T-helper 1 cell treated with Interleukin-12 subunit alpha and Interleukin-12 subunit beta and Interleukin-4 antibody, amounts not matched to agents 30 ng/mL and 1 ng/mL, for 36 hours (primary cell): ENCODE data around the gene DYNLT3. TPM values are rescaled to one million over a fixed set of nuclear protein-coding genes. Genes with fewer than 3 reads are reported as not detected.

ENCODE experiments used
- intact Hi-C: fragments of 100-400 bp; cut with micrococcal nuclease; formaldehyde crosslinking; loops from one replicate; pipeline ENCODE4 v1.15.1; 2024
- total RNA-seq: library from RNA; stranded (reverse); gene quantifications from 2 replicates; pipeline ENCODE4 v1.2.3, GENCODE V29; 2022

DYNLT3 gene
- total RNA-seq, 1 donor from 2014 or later, result 16.2 TPM

DNA sequence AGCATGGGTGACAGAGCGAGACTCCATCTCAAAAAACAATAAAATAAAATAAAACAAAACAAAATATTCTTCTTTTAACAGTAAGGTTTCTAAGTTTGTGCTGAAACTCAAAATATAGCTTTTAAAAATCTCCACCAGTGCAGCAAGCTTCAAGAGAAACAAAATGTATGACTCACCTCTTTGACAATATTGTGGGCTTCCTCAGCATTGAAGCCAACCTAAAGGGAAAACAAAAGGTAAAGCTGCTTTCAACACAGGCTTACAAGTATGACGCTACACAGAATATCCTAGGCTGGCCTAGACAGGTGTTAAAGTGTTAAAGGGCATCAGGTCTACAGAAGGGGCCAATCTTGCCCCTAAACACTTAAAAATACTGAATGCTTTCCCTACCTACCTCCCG lies 1.2 kb downstream of the DYNLT3 start:
- intact Hi-C loops, result loop anchor here (1.0 to 10.0 kb wide), 5 partner anchors 91 to 959 kb away; partner anchors contain the start of genes MID1IP1, RPGR and XK

GRCh38 chrX:37844622-37845021 lies 2.7 kb downstream of the DYNLT3 start:
- intact Hi-C loops, result loop anchor here (5.0 to 10.0 kb wide), 3 partner anchors 133 to 960 kb away; partner anchors contain the start of genes MID1IP1 and XK

DNA sequence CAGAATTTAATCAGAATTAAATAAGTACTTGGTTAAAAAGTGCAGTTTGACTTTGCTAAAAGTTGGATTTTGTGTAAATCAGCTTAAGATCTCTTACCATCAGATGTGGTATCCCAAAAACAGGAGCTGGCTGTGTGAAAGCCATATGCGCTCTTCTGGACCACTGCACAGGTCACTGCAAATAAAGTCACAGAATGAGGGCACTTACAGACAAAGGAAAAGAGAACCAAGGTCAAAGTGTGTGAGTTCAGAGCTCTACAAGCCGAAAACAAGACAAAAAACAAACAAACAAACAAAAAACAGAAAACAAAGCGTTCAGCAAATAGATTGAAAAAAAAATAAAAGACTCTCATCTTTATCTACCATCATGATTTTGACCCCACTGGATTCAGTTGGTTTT lies 6.4 kb downstream of the DYNLT3 start:
- intact Hi-C loops, result loop anchor here (10.0 kb wide), 1 partner anchor 964 kb away; the partner anchor contains the start of gene MID1IP1

GRCh38 chrX:37834937-37835336 lies 12.4 kb downstream of the DYNLT3 start:
- intact Hi-C loops, result no loop called here

DNA sequence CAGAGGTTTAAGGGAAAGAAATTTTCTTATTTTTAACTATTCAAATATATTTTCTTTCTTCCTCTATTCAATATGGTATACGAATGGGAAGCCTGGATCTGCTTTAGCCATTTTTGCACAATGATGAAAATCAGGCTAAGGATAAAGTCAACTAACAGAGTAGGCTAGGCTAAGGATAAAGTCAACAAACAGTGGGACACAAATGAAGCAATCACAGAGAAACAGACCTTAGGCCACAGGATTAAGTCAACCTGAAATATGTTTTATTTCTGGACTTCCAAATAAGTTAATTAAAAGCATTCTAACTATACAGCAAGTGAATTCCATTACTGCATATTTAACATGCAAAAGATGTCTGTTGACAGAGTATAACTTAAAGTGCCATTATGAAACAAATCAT lies 17.0 kb downstream of the DYNLT3 start:
- intact Hi-C loops, result no loop called here

DNA sequence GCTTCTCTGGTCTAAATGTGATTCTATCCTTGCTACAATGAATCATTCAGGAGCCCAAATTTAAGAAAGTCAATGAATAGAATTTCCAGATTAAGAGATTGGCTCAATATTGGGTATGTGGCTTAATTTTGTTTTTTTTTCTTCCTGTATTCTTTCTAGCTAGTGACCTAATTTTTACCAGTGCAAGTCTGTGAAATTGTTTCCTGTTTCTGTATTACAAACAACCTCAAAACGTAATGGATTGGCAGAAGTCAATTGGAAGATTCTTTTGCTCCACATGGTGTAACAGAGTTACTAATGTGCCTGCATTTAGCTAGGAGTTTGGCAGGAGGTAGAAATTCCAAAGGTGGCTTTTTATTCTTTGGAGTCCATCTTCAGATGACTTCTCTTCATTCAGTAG lies 17.6 kb downstream of the DYNLT3 start:
- intact Hi-C loops, result loop anchor here (5.0 kb wide), 2 partner anchors 322 to 498 kb away; partner anchors contain the start of gene RPGR

DNA sequence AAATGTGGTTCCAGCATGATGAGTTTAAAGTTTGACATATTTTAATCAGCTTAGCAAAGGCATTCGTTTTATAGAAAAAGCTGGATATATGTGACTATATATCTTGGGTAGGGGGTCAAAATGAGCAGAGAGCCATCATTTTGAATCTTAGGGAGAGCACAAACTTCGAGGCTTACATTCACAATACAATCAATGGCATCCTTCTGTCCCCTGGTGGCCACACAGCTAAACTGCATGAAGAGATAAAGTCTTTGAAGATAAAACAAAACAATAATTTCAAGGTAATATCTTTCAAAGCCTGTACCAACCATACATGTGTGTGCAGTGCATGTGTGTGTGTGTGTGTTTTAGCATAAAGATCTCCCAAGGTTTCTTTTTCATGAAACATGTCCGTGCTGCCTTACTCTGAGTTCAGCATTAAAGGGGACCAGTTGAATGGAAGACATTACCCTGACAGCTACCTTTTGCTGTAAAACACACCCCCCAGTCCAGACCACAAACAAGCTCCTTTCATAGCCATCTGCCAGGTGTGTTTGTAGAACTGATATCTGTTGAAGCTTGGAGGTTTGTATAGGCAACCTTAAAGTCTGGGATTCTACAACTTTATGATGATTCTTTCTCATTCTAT lies 22.0 kb downstream of the DYNLT3 start:
- intact Hi-C loops, result loop anchor here (1.0 to 5.0 kb wide), 5 partner anchors 22 to 502 kb away; partner anchors contain the start of genes DYNLT3 and RPGR

- intact Hi-C loops, result loop anchor here (1.0 to 5.0 kb wide), 6 partner anchors 23 to 503 kb away; partner anchors contain the start of genes DYNLT3 and RPGR
These were observed 22.7 kb downstream of the DYNLT3 start for GRCh38 chrX:37824491-37825214.

DNA sequence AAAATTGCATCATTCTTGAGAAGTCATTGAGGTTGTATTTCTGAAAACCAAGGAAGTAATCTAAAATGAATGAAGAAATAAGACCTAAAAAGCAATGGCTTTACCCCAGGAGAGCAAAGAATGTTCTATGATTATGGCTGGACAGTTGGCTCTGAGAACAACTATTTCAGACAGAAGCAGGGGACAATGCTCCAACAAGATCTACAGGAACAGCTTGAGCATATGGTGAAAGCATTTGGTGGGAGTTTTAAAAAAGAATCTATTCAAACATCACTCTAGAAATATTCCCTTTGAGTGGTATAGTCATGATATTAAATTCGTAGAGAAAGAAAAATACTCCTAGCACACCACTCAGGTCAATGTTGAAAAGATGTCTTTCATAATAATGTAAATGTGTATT lies 26.7 kb downstream of the DYNLT3 start:
- intact Hi-C loops, result loop anchor here (5.0 kb wide), 1 partner anchor 33 kb away; no protein-coding TSS in a partner anchor

GRCh38 chrX:37818031-37818430 lies 29.3 kb downstream of the DYNLT3 start:
- intact Hi-C loops, result no loop called here

GRCh38 chrX:37817579-37817978 lies 29.8 kb downstream of the DYNLT3 start:
- intact Hi-C loops, result no loop called here

GRCh38 chrX:37817176-37817575 lies 30.2 kb downstream of the DYNLT3 start:
- intact Hi-C loops, result no loop called here

DNA sequence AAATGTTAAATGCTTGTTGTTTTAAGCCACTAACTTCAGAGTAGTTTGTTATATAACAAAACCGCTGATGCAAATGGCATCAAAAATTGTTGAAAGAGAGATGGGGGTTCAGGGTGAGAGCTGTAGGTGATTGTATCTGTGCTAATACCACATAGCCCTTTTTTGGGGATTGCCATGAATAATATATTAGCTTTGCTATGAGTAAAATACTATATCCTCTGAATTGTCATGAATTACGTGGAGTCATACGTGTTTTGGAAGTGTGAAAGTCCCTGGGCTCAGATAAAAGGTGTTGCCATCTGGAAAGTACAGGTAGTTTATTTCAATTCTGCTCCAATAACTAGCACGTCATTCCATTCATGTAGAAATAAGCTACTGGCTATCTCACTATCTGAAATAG lies 30.6 kb downstream of the DYNLT3 start:
- intact Hi-C loops, result no loop called here

DNA sequence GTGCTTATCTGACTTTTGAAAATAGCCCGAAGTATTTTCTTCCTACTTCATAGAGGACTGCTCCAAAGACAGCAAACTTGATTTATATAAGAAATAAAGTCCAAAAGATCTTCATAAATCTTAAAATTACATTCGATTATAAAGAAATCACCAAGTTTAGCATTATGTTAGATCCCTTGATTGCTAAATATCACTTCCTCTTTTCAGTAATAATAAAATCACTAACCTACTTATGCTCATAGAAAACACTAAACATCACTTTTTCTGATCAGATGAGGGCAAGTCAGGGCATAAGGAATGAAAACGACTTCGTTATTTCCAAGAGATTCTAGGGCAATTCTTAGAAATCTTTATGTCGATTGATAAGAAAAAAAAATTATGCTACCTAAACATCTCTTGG lies 32.0 kb downstream of the DYNLT3 start:
- intact Hi-C loops, result no loop called here

DNA sequence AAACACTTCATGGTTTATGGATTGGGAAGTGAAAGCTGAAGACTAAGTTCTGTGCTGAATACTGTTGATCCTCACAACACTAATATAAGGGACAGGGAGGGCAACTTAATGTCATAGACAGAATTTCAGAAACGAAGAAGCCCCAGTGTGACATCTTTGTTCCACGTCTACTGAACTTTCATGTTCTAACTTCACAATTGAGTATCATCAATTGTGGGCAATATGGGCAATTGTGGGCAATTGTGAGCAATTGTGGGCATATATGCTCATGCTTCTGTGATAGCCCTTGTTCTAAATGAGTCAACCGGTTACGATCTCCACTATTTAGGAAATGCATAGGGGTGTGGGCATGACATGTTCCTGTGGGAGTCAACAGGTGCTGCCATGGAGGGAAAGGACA lies 33.8 kb downstream of the DYNLT3 start:
- intact Hi-C loops, result no loop called here

- intact Hi-C loops, result no loop called here
These were observed 35.3 kb downstream of the DYNLT3 start for GRCh38 chrX:37812110-37812509.

DNA sequence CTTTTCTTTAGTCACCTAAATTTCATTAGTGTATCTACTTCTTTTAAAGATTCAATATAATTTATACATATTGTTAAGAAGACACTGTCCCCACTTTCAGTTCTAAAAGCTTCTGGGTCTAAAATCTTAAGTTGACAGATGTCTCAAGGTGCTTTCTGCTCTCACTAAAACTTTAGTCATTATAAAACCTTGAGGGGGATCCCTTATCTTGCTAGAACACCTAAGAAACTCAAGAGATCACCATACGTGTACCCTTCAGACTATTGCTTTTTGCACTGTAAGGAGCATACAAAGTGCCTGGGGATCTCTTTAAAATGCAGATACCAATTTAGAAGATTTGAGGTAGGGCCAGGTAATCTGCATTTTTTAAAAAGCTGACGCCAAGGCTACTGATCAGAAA lies 37.4 kb downstream of the DYNLT3 start:
- intact Hi-C loops, result no loop called here

- intact Hi-C loops, result no loop called here
These were observed 44.3 kb downstream of the DYNLT3 start for GRCh38 chrX:37803057-37803456.

DNA sequence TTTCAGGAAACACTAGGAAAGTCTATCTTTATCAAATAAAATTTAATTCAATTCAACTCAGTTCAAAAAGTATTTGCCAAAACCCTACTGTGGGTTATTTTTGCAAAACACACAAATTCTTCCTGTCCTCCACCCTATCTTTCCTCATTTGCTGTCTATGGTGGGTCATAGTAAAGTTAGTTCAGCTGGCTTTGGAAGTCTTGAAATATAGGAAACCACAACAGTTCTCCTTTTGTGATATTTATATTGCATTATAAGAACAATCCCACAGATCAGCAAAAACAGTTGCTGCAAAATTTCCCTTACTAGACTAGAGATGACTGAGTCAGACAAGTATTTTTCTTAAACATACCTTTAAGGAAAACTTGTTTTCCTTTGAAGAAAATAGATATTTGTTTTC lies 45.3 kb downstream of the DYNLT3 start:
- intact Hi-C loops, result no loop called here

- intact Hi-C loops, result no loop called here
These were observed 46.7 kb downstream of the DYNLT3 start for GRCh38 chrX:37800717-37801116.

DNA sequence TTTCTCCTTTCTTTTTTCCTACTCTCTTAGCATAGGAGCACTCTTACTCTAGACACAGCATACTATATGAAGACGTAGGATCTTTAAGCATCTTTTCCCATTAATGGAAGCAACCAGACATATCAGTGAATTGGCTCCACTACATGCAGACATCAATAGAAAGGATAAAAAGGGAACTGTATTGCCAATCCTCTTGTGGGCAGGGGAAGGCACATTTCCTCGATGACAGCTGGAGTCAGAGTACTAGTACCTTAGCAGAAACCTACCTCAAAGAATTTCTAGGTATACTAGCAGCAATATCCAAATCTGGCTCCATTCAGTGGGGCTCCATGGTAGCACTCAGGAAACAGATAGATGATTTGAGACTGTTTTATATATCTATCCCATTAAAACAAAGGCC lies 47.4 kb downstream of the DYNLT3 start:
- intact Hi-C loops, result no loop called here

DNA sequence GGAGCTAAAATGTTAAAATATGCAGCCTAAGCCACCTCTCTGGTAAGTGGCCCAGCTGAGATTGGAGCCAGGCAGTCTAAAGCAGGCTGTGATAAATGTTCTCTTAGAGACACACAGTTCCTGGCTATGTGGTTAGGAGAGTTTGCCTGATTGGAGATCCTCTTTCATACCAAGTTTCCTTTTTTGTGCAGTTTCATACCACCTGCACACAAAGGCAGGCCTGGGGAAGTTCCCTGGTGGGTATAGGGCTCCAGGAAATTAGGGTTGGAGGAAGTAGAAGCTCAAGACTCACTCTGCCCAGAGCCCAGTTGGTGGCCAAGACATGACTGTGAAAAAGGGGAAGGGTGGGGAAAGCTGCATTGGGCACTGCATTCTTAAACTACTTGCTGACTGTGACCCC lies 50.6 kb downstream of the DYNLT3 start:
- intact Hi-C loops, result no loop called here

DNA sequence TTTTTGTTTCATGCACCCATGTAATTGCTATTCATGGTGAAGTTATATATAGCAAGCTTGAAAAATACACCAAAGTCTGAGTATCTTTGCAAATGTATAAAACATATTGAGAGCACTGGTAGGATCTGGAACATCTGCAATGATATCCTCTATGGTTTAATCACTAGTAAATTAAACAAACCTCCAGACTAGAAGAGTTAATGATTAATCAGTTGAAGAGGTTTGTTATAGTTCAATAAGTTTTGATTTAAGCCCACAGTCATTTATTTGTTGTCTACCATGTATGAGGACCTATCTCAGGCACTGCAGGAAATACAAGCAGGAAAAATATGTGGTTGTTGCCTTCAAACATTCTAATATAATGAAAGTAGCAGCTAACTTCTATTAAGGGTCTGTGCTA lies 51.1 kb downstream of the DYNLT3 start:
- intact Hi-C loops, result no loop called here
